Measurements from ENCODE around the gene POLK.
A peak's percentile ranks its signal among the peaks of the same experiment; 100 is the strongest.
"Not testable (repeated sequence)": the region's sequence is repeated elsewhere in the genome, so short reads cannot be mapped to it uniquely, and the experiment has no call there.

The POLK gene

DNA sequence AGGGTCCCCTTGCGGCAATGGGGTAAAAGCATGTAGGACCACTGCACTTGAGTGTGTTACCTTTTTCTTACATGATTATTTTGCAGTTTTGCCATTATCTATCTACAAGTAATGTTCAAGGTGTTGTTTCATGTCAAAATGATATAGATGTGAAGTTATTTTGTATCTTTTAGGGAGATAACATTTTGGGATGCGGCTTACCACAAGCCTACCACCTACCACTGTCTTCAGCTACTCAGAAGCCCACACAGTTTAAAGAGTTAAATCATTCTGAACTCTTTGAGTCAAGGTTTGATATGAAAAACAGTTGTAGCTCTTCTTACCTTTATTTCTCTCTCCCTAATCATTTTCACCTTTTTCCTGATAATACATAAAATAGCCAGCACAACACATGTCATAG is 20.1 kb upstream of the POLK start:
- Mint-ChIP-seq H3K4me1 (ENCODE audit: low read depth) (peaks cover 9% of the 10 kb centered on the region), H3K27me3 (no peaks in the 10 kb centered on the region), H3K9me3 (peaks cover 32% of the 10 kb centered on the region), H3K4me3 (no peak overlapping the region), H3K36me3 (ENCODE audit: low read depth) (peaks cover 74% of the 10 kb centered on the region), H3K27ac (no peak overlapping the region)
- intact Hi-C loops (cut with micrococcal nuclease), result no loop called here

DNA sequence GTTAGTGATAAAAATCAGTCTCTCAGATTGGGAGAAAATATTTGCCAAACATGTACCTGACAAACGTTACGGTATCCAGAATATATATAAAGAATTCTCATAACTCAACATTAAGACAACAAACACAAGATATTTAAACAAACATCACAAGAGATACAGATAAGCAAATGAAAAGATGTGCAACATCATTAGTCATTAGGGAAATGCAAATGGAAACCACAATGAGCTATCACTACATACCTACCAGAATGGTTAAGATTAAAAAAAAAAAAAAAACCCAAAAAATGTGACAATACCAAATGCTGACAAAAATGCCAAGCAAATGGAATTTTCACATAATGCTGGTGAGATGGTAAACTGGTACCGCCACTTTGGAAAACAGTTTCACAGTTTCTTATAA is 15.7 kb upstream of the POLK start:
- Mint-ChIP-seq H3K27ac (no peak overlapping the region), H3K36me3 (ENCODE audit: low read depth) (peaks cover 76% of the 10 kb centered on the region), H3K9me3 (peaks cover 11% of the 10 kb centered on the region), H3K4me3 (no peak overlapping the region), H3K27me3 (no peaks in the 10 kb centered on the region), H3K4me1 (ENCODE audit: low read depth) (peaks cover 10% of the 10 kb centered on the region)
- intact Hi-C loops (cut with micrococcal nuclease), result no loop called here

DNA sequence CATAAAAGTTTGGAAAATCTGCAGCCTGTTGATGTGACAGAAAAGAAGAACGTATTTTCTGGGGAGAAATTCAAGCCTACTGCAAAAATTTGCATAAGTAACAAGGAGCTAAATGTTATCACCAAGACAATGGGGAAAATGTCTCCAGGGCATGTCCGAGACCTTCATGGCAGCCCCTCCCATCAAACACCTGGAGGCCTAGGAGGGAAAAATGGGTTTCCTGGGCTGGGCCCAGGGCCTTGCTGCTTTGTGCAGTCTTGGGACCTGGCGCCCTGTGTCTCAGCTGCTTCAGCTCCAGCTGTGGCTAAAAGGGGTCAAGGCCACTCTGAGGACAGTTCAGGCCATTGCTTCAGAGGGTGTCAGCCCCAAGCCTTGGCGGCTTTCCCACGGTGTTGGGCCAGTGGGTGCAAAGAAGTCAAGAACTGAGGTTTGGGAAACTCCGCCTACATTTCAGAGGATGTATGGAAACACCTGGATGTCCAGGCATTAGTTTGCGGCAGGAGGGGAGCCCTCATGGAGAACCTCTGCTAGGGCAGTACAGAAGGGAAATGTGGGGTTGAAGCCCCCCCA is 13.4 kb upstream of the POLK start:
- H3K9me3 Mint-ChIP-seq, result peaks cover 11% of the 10 kb centered on the region
- H3K27ac Mint-ChIP-seq, result no peak overlapping the region
- peaks cover 5% of the 10 kb centered on the region for H3K4me1 Mint-ChIP-seq (ENCODE audit: low read depth)
- no peaks in the 10 kb centered on the region for H3K27me3 Mint-ChIP-seq
- peaks cover 65% of the 10 kb centered on the region for H3K36me3 Mint-ChIP-seq (ENCODE audit: low read depth)
- intact Hi-C loops (cut with micrococcal nuclease), result no loop called here
- no peak overlapping the region for H3K4me3 Mint-ChIP-seq

DNA sequence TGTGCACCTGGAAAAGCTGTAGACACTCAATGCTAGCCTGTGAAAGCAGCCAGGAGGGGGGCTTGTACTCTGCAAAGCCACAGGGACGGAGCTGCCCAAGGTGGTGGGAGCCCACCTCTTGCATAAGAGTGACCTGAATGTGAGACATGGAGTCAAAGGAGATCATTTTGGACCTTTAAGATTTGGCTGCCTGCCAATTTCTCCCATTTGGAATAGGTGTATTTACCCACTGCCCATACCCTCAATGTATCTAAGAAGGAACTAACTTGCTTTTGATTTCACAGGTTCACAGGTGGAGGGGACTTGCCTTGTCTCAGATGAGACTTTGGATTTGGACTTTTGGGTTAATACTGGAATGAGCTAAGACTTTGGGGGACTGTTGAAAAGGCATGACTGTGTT is 12.8 kb upstream of the POLK start:
- H3K4me3 Mint-ChIP-seq; intact Hi-C loops (cut with micrococcal nuclease); H3K27me3 Mint-ChIP-seq; H3K27ac Mint-ChIP-seq; H3K4me1 Mint-ChIP-seq (ENCODE audit: low read depth): not testable (repeated sequence)
- peaks cover 59% of the 10 kb centered on the region for H3K36me3 Mint-ChIP-seq (ENCODE audit: low read depth)
- peaks cover 11% of the 10 kb centered on the region for H3K9me3 Mint-ChIP-seq

DNA sequence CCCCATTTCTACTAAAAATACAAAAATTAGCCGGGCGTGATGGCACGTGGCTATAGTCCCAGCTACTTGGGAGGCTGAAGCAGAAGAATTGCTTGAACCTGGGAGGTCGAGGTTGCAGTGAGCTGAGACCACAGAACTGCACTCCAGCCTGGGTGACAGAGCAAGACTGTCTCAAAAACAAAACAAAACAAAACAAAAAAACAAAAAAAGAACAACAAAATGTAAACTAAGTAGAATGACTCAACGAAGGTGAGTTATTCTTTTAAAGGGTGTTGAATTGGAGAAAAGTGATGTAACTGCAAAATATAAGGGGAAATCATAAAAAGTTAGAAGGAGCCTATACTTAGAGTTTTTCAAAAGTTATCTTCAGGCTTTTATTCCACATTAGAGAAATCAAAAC is 6.6 kb upstream of the POLK start:
- H3K9me3 Mint-ChIP-seq; H3K4me3 Mint-ChIP-seq; H3K27ac Mint-ChIP-seq; H3K27me3 Mint-ChIP-seq; intact Hi-C loops (cut with micrococcal nuclease): not testable (repeated sequence)
- peaks cover 34% of the 10 kb centered on the region for H3K36me3 Mint-ChIP-seq (ENCODE audit: low read depth)
- peaks cover 39% of the 10 kb centered on the region for H3K4me1 Mint-ChIP-seq (ENCODE audit: low read depth)

DNA sequence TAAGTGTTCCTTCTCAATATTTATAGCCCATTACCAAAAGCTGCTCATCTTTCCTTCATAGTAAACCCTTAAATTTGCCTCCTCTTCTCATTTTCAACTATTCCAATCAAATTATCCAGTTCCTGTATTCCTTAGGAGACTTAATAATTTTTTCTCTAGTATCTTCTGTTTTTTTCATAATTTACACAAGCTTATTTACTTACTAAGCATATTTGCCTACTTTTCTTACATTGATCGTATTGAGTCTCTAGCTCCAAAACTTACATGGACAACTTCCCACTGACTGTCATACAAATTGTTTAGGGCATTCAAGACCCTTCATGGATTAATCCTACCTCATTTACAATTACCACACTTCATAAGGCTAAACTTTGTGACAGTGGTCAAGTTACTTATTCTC is 3.9 kb upstream of the POLK start:
- Mint-ChIP-seq H3K27me3 (no peaks in the 10 kb centered on the region), H3K4me1 (ENCODE audit: low read depth) (peaks cover 37% of the 10 kb centered on the region), H3K36me3 (ENCODE audit: low read depth) (peaks cover 35% of the 10 kb centered on the region), H3K27ac (no peak overlapping the region), H3K4me3 (no peak overlapping the region), H3K9me3 (no peaks in the 10 kb centered on the region)
- intact Hi-C loops (cut with micrococcal nuclease), result no loop called here

DNA sequence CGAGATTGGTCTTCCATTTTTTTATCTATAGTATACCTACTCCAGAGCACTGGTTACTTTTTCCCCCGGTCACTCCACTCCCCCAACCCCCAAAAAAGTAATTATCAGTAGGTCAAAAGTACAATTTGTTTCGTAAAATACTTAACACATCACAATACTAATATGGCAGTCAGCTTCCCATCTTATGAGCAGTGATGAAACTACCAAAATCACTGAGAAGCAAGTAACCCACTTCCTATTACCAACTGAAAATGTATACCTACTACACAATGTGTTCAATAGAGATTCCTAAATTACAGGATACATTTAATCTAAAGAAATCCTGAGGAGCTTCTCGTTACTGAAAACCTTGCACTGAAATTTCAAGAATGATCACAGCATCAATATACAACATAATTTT is 2.1 kb upstream of the POLK start:
- H3K9me3 Mint-ChIP-seq, result no peaks in the 10 kb centered on the region
- intact Hi-C loops (cut with micrococcal nuclease), result no loop called here
- H3K4me3 Mint-ChIP-seq, result peak overlapping the region; percentile 81
- H3K27me3 Mint-ChIP-seq, result no peaks in the 10 kb centered on the region
- H3K4me1 Mint-ChIP-seq (ENCODE audit: low read depth), result peaks cover 45% of the 10 kb centered on the region
- H3K27ac Mint-ChIP-seq, result peak overlapping the region; percentile 98
- peaks cover 29% of the 10 kb centered on the region for H3K36me3 Mint-ChIP-seq (ENCODE audit: low read depth)

DNA sequence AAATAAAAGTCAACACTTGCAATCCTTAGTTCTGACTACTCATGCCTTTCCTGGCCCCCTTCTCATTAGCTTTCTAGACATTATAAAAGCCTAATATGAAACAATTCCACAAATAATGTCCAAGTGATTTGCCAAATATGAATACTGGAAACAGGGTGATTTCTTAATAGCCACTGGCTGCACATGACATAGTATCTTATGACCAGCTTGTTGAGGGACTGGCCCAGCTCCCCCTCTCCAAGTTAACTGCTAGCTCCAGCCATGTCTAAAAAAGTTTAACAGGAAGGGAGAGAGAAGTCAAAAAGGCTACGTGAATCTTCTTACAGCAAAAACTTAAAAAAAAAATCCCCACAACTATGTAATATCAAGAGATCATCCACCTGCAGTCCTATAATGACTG is 1.7 kb upstream of the POLK start:
- intact Hi-C loops (cut with micrococcal nuclease), result loop anchor here (5.0 to 10.0 kb wide), 4 partner anchors 47 to 895 kb away; partner anchors contain the start of genes HMGCR and IQGAP2
- Mint-ChIP-seq H3K27ac (peak overlapping the region; percentile 98), H3K36me3 (ENCODE audit: low read depth) (peaks cover 25% of the 10 kb centered on the region), H3K9me3 (no peaks in the 10 kb centered on the region), H3K27me3 (no peaks in the 10 kb centered on the region), H3K4me1 (ENCODE audit: low read depth) (peaks cover 45% of the 10 kb centered on the region), H3K4me3 (peak overlapping the region; percentile 81)

DNA sequence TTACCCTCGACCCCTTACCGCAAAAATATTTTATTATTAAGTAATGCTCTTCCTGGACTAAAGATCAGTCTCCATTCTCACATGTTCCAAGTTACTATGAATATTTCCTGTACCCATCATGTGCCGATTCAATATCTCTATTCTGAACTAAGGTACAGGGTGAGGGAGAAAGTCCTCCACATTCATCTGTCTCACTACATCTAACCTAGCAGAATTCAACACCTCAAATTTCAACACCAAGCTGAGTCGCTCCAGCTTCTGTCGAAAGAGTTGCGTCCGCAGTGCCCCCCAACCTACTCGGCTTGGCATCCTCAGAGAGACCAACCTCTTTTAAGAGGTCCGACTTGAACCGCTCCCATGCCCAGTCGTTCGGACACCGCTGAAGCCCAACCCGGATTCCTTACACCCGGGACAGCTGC is 1.3 kb upstream of the POLK start:
- H3K4me3 Mint-ChIP-seq, result peak overlapping the region; percentile 99
- H3K4me1 Mint-ChIP-seq (ENCODE audit: low read depth), result peaks cover 45% of the 10 kb centered on the region
- H3K27me3 Mint-ChIP-seq, result no peaks in the 10 kb centered on the region
- H3K36me3 Mint-ChIP-seq (ENCODE audit: low read depth), result peaks cover 20% of the 10 kb centered on the region
- intact Hi-C loops (cut with micrococcal nuclease), result loop anchor here (5.0 to 10.0 kb wide), 4 partner anchors 47 to 894 kb away; partner anchors contain the start of genes HMGCR and IQGAP2
- H3K9me3 Mint-ChIP-seq, result no peaks in the 10 kb centered on the region
- peak overlapping the region; percentile 98 for H3K27ac Mint-ChIP-seq

DNA sequence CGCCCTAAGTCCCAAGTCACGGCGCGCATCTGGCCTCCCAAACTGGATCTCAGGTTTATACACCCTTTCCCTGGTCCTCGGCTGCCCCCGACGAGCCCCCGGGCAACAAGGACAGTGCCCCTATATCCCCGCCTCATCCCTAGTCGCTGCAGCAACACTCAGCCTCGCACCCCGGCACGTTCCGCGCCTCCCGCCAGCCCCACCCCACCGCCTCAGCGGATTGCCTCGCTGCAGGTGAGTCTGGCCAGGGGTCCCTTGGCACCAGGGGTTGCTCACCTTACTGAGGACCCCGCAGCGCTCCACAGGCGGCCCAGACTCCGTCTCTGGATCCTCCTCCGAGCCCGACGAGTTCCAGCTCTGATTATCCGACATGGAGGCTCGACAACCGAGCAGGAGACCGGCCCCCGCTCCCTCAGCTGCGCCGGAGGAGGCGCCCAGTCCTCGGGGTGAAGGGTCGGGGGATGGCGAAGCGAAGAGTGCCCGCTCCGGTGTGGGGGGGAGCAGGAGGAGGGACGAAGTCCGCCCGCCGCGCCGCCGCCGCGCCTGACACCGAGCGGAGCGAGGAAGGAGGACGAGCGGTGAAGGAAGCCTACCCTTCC is 756 bp upstream of the POLK start:
- Mint-ChIP-seq H3K4me1 (ENCODE audit: low read depth) (peaks cover 42% of the 10 kb centered on the region), H3K36me3 (ENCODE audit: low read depth) (peaks cover 20% of the 10 kb centered on the region), H3K9me3 (no peaks in the 10 kb centered on the region), H3K4me3 (peak overlapping the region; percentile 99), H3K27ac (peak overlapping the region; percentile 98), H3K27me3 (no peaks in the 10 kb centered on the region)
- intact Hi-C loops (cut with micrococcal nuclease), result loop anchor here (1.0 to 10.0 kb wide), 5 partner anchors 46 to 894 kb away; partner anchors contain the start of genes HMGCR, IQGAP2 and POC5

DNA sequence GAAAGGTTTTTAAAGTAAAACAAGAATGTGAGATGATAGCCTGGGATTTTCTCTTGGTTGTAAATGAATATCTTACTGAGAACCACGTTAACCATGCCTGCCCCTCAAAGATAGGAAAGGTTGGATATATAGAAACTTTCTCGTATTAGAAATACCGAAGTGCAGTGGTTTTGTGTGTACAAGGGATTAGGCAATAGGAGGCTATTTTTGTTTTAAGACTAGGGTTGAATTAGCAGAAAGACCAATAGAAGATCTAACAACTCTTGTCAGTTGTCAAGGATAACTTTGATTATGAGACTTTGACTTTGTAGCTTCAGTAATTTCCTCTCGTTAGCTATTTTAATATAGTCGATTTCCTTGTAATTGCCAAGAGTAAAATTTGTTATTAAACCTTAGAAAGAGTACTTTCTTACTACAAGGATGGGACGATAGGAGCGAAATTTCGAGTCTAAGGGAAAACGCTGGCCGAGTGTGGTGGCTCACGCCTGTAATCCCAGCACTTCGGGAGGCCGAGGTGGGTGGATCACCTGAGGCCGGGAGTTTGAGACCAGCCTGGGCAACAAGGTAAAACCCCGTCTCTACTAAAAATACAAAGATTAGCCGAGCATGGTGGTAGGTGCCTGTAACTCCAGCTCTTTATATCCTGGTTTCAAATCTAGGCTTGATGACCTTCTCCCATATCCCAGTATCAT is 838 bp downstream of the POLK start:
- H3K4me1 Mint-ChIP-seq (ENCODE audit: low read depth), result peaks cover 36% of the 10 kb centered on the region

DNA sequence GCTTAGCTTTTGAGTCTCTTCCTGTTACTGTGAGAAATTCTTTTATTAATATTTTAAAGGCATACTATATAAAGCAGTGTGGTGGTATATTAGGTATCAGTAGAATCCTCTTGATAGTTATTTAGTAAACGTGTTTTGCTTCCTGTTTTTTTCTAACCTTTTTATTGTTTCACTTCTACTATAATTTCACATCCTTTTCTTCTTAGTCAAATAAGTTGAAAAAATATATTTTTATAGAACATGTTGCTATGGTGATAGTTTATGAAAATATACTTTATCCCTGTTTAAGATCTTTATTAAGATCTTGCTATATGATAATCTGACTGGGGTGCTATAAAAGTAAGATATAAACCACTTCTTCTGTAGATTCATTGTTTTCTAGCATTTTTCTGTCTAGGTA is 2.1 kb downstream of the POLK start:
- Mint-ChIP-seq H3K9me3 (no peaks in the 10 kb centered on the region), H3K4me1 (ENCODE audit: low read depth) (peaks cover 36% of the 10 kb centered on the region), H3K36me3 (ENCODE audit: low read depth) (peaks cover 33% of the 10 kb centered on the region), H3K27ac (no peak overlapping the region), H3K4me3 (no peak overlapping the region), H3K27me3 (no peaks in the 10 kb centered on the region)
- intact Hi-C loops (cut with micrococcal nuclease), result loop anchor here (5.0 to 10.0 kb wide), 4 partner anchors 43 to 891 kb away; partner anchors contain the start of genes HMGCR and IQGAP2

More for the DNA sequence above, 838 bp downstream of the POLK start:
- intact Hi-C loops (cut with micrococcal nuclease), result loop anchor here (5.0 to 10.0 kb wide), 4 partner anchors 45 to 892 kb away; partner anchors contain the start of genes HMGCR and IQGAP2
- no peaks in the 10 kb centered on the region for H3K27me3 Mint-ChIP-seq
- peak overlapping the region; percentile 99 for H3K4me3 Mint-ChIP-seq
- H3K9me3 Mint-ChIP-seq, result no peaks in the 10 kb centered on the region
- peaks cover 20% of the 10 kb centered on the region for H3K36me3 Mint-ChIP-seq (ENCODE audit: low read depth)
- peak overlapping the region; percentile 98 for H3K27ac Mint-ChIP-seq

DNA sequence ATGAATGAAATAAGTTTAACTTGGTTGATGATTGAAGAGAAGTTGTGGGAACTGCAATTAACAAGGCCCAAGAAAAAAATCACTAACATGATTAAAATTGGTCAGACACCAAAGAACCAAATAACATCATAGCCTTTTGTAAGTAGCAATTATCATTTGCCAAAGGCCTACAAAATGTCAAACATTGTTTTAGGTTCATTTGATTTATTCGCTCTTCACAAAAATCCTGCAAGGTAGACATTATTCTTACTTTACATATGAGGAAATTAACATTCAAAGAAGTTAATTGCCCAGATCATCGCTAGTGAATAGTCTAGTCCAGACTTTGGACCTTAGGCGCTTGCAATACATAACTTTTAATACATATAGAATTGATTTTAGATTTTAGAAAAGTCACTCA is 2.6 kb downstream of the POLK start:
- Mint-ChIP-seq H3K9me3 (peaks cover 2% of the 10 kb centered on the region), H3K36me3 (ENCODE audit: low read depth) (peaks cover 34% of the 10 kb centered on the region), H3K27ac (no peak overlapping the region), H3K4me1 (ENCODE audit: low read depth) (peaks cover 39% of the 10 kb centered on the region), H3K4me3 (no peak overlapping the region), H3K27me3 (no peaks in the 10 kb centered on the region)
- intact Hi-C loops (cut with micrococcal nuclease), result loop anchor here (5.0 to 10.0 kb wide), 4 partner anchors 43 to 890 kb away; partner anchors contain the start of genes HMGCR and IQGAP2

DNA sequence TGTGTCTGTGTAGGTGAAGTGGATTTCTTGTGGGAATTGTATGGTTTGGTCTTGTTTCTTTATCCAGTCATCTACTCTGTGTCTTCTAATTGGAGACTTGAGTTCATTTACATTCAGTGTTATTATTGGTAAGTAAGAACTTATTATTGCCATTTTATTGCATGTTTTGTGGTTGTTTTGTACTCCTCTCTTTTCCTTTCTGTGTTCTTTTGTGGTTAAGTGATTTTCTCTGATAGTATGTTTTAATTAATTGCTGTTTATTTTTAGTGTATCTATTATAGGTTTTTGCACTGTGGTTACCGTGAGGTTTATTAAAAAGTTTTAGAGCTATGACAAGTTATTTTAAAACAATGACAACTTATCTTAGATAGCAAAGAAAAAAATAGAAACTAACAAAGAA is 8.1 kb downstream of the POLK start:
- Mint-ChIP-seq H3K27me3 (no peaks in the 10 kb centered on the region), H3K36me3 (ENCODE audit: low read depth) (peaks cover 43% of the 10 kb centered on the region), H3K27ac (no peak overlapping the region), H3K4me1 (ENCODE audit: low read depth) (peaks cover 41% of the 10 kb centered on the region), H3K4me3 (no peak overlapping the region), H3K9me3 (peaks cover 26% of the 10 kb centered on the region)
- intact Hi-C loops (cut with micrococcal nuclease), result loop anchor here (10.0 kb wide), 1 partner anchor 885 kb away; the partner anchor contains the start of gene IQGAP2
